Peyer's patch (tissue), 4 donors: ENCODE results near the gene SCUBE1.

Experiments
- POLR2A ChIP-seq, 2 donors: fragments of 450-650 bp; IDR thresholded peaks; one replicate each; pipeline ENCODE4 v1.5.1; 2017; ENCODE audit warnings: antibody characterized with exemption in 2 of 2, mild to moderate bottlenecking in 2 of 2, moderate library complexity in 2 of 2
- TF ChIP-seq, protein P1 (sequence below), 6 experiments: fragments of 450-650 bp in 4 of 6; fragments of 200-600 bp in 2 of 6; sonication (generic) in 1 of 6; IDR thresholded peaks; one replicate each; pipeline ENCODE4 v1.5.1; 2017 to 2019; ENCODE audit warnings: antibody characterized with exemption in 6 of 6, mild to moderate bottlenecking in 3 of 6, moderate library complexity in 1 of 6

DNA sequence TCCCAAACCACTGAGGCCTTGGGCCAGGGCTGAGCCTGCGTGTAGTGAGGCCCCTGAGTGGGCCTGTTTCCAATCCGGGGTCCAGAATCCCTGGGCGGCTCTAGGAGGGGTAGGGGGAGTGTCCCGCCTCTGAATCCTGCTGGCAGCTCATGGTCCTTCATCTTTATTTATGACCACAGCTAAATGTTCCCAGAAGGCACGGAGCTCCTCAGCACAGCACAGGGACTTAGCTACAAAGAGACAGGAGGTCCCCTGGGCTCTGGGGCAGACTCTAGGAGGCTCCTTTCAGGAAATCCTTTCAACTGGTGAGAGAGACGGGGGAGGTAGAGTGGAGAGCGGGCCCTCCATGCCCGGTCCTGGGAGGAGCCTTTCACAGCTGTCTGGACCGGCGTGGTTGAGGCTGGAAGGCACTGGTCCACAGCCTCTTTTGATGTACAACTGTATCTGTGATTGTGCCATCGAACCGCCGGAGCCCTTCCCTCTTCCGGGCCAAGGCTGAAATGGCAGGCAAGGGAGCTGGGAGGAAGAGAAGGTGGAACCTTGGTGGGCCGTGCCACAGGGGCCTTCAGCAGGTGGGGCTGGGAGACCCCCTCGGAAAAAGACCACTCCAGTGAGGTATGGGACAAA lies 46.8 kb downstream of the SCUBE1 start:
- TF ChIP-seq, protein P1, sequence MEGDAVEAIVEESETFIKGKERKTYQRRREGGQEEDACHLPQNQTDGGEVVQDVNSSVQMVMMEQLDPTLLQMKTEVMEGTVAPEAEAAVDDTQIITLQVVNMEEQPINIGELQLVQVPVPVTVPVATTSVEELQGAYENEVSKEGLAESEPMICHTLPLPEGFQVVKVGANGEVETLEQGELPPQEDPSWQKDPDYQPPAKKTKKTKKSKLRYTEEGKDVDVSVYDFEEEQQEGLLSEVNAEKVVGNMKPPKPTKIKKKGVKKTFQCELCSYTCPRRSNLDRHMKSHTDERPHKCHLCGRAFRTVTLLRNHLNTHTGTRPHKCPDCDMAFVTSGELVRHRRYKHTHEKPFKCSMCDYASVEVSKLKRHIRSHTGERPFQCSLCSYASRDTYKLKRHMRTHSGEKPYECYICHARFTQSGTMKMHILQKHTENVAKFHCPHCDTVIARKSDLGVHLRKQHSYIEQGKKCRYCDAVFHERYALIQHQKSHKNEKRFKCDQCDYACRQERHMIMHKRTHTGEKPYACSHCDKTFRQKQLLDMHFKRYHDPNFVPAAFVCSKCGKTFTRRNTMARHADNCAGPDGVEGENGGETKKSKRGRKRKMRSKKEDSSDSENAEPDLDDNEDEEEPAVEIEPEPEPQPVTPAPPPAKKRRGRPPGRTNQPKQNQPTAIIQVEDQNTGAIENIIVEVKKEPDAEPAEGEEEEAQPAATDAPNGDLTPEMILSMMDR (IDR thresholded peaks at IDR 0.05), result no peak
- TF ChIP-seq POLR2A (IDR thresholded peaks at IDR 0.05), result no peak
